ENCODE measurements around the gene TUBA1C. TPM values are rescaled to one million over a fixed set of nuclear protein-coding genes. Genes with fewer than 3 reads are reported as not detected.

TUBA1C gene
- total RNA-seq, 2 donors from 2014 or later, result 81.9 to 85.6 TPM

DNA sequence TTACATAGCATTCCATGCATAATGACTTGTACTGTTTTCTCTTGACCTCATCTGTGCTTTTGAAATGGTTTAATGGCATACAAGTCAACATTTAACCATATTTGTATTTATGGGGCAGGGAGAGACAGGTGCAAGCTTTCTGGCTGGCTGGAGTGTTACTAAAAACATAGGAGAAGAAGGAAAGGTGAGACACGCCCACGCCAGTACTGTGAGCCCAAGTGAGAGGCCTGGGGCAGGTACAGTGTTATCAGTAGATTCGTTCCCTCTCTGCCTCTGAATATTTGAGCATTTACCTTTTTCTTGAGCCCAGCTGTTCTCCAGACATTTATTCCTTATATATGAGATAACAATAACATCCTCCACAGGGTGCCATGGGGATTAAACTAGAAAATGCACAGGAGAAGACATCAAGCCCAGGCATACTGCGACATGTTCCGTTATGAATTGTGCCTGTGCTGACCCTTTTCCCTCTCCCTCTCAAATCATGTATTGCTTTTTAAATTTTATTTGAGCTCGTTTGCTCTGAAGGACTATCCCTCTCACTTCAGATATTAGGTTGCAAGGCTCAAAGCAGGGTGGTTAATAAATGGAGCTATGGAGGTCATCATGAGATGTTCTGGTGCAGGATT, 34.6 kb upstream of the TUBA1C start:
- H3K27me3 ChIP-seq (replicated peaks; ENCODE audit: insufficient read depth), result no peaks in the 10 kb centered on the region
- no peaks in the 10 kb centered on the region for H3K4me1 ChIP-seq (replicated peaks)
- intact Hi-C loops (cut with DNase I), result no loop called here
- WGBS, result 80% methylated on average over 6 of the region's 6 CpGs
- no peak overlapping the region for H3K4me3 ChIP-seq
- H3K27ac ChIP-seq, result no peak overlapping the region
- TF ChIP-seq POLR2A (IDR thresholded peaks at IDR 0.05), result no peak
- TF ChIP-seq POLR2AphosphoS5 (IDR thresholded peaks at IDR 0.05), result no peak
- TF ChIP-seq, protein P1, sequence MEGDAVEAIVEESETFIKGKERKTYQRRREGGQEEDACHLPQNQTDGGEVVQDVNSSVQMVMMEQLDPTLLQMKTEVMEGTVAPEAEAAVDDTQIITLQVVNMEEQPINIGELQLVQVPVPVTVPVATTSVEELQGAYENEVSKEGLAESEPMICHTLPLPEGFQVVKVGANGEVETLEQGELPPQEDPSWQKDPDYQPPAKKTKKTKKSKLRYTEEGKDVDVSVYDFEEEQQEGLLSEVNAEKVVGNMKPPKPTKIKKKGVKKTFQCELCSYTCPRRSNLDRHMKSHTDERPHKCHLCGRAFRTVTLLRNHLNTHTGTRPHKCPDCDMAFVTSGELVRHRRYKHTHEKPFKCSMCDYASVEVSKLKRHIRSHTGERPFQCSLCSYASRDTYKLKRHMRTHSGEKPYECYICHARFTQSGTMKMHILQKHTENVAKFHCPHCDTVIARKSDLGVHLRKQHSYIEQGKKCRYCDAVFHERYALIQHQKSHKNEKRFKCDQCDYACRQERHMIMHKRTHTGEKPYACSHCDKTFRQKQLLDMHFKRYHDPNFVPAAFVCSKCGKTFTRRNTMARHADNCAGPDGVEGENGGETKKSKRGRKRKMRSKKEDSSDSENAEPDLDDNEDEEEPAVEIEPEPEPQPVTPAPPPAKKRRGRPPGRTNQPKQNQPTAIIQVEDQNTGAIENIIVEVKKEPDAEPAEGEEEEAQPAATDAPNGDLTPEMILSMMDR (IDR thresholded peaks at IDR 0.05), result no peak
- H3K9me3 ChIP-seq, result no peaks in the 10 kb centered on the region
- H3K36me3 ChIP-seq, result no peaks in the 10 kb centered on the region
- DNase-seq (ENCODE audit: low spot score), result no peak

DNA sequence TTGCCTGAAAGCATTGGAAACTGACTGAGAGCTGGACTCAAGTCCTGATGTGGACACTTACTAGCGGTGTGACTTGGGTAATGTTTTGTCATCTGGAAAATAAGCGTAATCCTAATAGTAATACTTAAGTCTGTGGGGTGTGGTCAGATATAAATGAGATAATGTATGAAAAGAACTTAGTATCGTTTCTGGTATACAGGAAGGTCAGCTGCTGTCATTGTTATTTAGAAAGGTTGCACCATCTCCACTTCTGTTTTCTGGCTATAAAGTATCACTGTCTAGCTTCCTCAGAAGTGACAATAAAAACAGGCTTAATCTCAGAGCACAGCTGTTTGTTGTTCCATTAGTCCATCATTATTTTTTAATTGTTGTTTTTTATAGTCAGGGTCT, 34.1 kb upstream of the TUBA1C start:
- H3K27me3 ChIP-seq (replicated peaks; ENCODE audit: insufficient read depth), result no peaks in the 10 kb centered on the region

DNA sequence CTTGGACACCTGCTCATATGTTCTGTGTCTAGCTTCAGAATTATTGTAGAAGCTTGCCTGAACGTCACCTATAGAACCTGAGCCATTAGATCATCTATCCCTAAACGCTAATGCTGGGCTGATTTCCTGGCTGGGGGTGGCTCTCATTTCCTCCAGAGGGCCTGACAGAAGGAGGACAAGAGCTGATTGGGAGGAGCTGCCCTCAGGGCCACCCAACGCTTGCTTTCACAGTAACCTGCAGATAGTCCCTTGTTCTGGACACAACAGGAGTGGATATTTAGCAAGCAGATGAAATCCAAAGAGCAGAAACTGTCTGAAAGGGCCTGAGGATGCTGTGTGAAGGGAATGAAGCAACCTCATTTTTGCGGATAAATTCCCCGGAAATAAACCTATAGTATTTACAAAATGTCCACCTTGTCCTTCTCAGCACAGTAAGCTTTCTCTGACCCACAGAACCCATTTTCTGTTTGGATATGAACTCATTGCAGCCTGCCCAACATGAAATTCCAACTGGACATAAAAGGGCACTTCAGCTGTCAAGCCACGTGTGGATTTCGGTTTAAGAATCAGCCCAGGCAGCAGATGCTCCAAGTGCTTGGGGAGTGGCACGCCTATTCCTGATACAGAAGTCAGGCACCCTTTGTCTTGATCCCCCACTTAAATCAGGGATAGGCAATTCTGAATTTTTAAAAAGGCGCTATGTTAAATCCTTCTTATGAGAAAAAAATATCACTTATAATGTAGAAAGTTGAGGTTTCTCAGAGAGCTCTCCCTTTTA, 32.8 kb upstream of the TUBA1C start:
- Histone ChIP-seq H3K4me3 (no peak overlapping the region), H3K9me3 (no peaks in the 10 kb centered on the region), H3K4me1 (replicated peaks) (no peaks in the 10 kb centered on the region), H3K36me3 (no peaks in the 10 kb centered on the region), H3K27ac (peak overlapping the region in 1 of 2 donors; percentile 38), H3K27me3 (replicated peaks; ENCODE audit: insufficient read depth) (no peaks in the 10 kb centered on the region)
- no peak for TF ChIP-seq POLR2AphosphoS5 (IDR thresholded peaks at IDR 0.05)
- TF ChIP-seq, protein P1 (IDR thresholded peaks at IDR 0.05), result no peak
- no peak for TF ChIP-seq POLR2A (IDR thresholded peaks at IDR 0.05)
- WGBS, result 67% methylated on average over 9 of the region's 9 CpGs
- intact Hi-C loops (cut with DNase I), result no loop called here
- DNase-seq (ENCODE audit: low spot score), result no peak

More for the DNA sequence above, 34.1 kb upstream of the TUBA1C start:
- DNase-seq (ENCODE audit: low spot score), result no peak
- 80% methylated on average over 3 of the region's 3 CpGs for WGBS
- TF ChIP-seq POLR2AphosphoS5 (IDR thresholded peaks at IDR 0.05) (no peak), POLR2A (IDR thresholded peaks at IDR 0.05) (no peak)
- TF ChIP-seq, protein P1 (IDR thresholded peaks at IDR 0.05), result no peak
- no peaks in the 10 kb centered on the region for H3K36me3 ChIP-seq
- H3K27ac ChIP-seq, result no peak overlapping the region
- H3K9me3 ChIP-seq, result no peaks in the 10 kb centered on the region
- no peaks in the 10 kb centered on the region for H3K4me1 ChIP-seq (replicated peaks)
- intact Hi-C loops (cut with DNase I), result no loop called here
- no peak overlapping the region for H3K4me3 ChIP-seq

DNA sequence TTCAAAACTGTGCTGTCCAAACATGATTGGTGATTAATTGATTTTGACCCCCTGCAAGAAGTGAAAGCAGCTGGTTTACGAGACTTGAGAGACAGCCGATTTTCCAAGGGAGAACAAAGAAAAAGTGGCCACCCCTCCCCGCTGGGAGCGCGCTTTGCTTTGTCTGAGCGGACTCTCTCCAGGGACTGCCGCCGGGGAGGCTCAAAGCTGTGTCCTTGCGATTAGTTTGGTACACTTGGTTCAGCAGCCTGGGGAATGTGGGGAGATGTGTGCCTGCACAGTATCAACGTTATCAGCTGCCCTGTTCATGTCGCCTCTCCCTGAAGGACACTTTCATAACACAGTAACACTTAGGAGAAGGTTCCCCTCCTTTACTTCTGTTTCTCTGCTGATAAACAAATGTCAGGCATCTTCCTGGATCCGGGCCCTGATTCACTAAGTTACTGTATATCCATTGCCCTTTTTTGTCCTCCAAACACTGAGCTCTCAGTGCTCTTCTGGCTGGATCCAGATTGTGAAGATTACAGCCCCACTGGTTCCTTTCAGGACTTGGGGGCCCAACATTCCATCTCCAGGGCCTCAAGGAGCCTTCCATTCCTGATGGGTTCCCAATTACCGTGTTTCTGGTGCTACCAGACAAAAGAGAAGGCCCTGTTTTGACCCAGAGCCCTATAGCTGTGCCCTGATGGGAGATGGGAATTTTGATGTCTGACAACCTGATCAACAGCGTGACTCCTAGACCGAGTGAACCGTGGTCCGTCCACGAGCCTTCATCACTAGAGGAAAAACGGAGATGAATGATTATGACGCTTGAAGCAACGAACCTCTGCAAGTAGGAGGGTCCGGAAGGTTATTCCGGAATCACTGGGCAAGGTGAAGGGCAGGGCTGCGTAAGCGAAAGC, 31.7 kb upstream of the TUBA1C start:
- no peaks in the 10 kb centered on the region for H3K36me3 ChIP-seq
- no peak for TF ChIP-seq POLR2AphosphoS5 (IDR thresholded peaks at IDR 0.05)
- no peak for TF ChIP-seq POLR2A (IDR thresholded peaks at IDR 0.05)
- TF ChIP-seq, protein P1 (IDR thresholded peaks at IDR 0.05), result no peak
- no peaks in the 10 kb centered on the region for H3K4me1 ChIP-seq (replicated peaks)
- DNase-seq (ENCODE audit: low spot score), result peak; percentile 11
- no peaks in the 10 kb centered on the region for H3K9me3 ChIP-seq
- H3K27me3 ChIP-seq (replicated peaks; ENCODE audit: insufficient read depth), result no peaks in the 10 kb centered on the region
- H3K27ac ChIP-seq, result peak overlapping the region; percentile 38 to 54
- no peak overlapping the region for H3K4me3 ChIP-seq
- intact Hi-C loops (cut with DNase I), result no loop called here
- 51% methylated on average over 25 of the region's 25 CpGs for WGBS
